Keratinocyte (primary cell): ENCODE results near the gene KIFC3.

Experiments used
- CTCF ChIP-seq, 3 experiments: IDR thresholded peaks in 1 of 3; conservative IDR thresholded peaks in 1 of 3; optimal IDR thresholded peaks in 1 of 3; 2 replicates in 2 of 3; 3 replicates in 1 of 3; pipeline versions ENCODE3 to v1.5.1; 2011; ENCODE audit warnings: low read length in 3 of 3, mild to moderate bottlenecking in 3 of 3, moderate library complexity in 2 of 3, control low read depth in 1 of 3, inconsistent platforms in 1 of 3; ENCODE audit not compliant: insufficient read depth in 2 of 3; ENCODE audit errors: extremely low read depth in 1 of 3
- EZH2 ChIP-seq: IDR thresholded peaks from one replicate; pipeline ENCODE4 v1.6.1; 2012; ENCODE audit warnings: inconsistent platforms, mild to moderate bottlenecking, low read length, moderate library complexity

- TF ChIP-seq CTCF (optimal IDR thresholded peaks at IDR 0.05 in 1 of 3, IDR thresholded peaks at IDR 0.05 in 1 of 3, conservative IDR thresholded peaks at IDR 0.05 in 1 of 3; ENCODE audit: extremely low read depth in 1 of 3, insufficient read depth in 2 of 3, low read length in 3 of 3) = no peak
- TF ChIP-seq EZH2 = no peak
These were observed 39.8 kb downstream of the KIFC3 start for GRCh38 chr16:57762365-57763040.
